GM18499 (cell line): ENCODE data around the gene SPDEF.

ENCODE experiments used
- ATAC-seq: cut with Tn5 transposase; IDR thresholded peaks from one replicate; pipeline ENCODE4 v1.9.1; 2021; ENCODE audit warnings: moderate number of reproducible peaks; ENCODE audit not compliant: insufficient read depth, unreplicated experiment

Gene SPDEF

DNA sequence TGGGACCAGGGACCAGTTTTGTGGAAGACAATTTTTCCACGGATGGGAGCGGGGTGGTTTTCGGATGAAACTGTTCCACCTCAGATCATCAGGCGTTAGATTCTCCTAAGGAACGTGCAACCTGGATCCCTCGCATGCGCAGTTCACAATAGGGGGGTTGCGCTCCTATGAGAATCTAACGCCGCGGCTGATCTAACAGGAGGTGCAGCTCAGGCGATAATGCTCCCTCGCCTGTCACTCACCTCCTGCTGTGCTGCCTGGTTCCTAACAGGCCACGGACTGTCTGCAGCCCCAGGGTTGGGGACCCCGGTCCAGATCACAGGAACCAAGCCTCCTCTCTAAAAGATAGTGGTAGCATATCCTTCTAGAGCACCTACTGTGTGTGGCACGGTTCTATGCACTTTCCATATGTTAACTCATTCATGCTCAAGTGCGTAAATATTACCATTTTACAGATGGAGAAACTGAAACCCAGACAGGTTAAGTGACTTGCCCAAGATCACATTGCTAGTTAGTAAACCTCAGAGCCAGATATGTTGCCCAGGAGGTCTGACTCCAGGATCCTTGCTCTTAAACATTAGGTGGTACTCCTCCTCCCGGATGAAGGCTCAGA lies 25.3 kb downstream of the SPDEF start:
- no peak for ATAC-seq

DNA sequence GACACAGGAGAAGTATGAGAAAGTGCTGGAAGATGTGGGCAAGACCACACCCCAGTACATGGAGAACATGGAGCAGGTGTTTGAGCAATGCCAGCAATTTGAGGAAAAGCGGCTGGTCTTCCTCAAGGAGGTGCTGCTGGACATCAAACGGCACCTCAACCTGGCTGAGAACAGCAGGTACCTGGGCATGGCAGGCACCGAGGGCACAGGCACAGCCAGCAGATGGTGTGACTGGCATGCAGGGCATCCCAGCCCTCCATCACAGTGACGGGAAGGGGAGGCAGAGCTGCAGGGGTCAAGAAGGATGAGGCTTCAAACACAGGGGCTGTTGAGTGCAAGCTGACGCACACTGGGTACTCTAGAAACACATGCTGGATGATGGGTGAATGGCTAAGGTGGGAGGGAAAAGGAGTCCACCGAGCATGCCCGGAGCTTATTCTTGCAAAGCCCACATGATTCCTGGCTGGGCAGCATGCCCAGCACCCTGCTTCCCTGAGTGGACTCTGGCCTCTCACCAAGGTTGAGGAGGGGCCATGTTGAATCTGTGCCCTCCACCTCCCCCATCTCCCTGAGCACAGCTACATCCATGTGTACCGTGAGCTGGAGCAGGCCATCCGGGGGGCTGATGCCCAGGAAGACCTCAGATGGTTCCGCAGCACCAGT lies 26.3 kb downstream of the SPDEF start:
- no peak for ATAC-seq

DNA sequence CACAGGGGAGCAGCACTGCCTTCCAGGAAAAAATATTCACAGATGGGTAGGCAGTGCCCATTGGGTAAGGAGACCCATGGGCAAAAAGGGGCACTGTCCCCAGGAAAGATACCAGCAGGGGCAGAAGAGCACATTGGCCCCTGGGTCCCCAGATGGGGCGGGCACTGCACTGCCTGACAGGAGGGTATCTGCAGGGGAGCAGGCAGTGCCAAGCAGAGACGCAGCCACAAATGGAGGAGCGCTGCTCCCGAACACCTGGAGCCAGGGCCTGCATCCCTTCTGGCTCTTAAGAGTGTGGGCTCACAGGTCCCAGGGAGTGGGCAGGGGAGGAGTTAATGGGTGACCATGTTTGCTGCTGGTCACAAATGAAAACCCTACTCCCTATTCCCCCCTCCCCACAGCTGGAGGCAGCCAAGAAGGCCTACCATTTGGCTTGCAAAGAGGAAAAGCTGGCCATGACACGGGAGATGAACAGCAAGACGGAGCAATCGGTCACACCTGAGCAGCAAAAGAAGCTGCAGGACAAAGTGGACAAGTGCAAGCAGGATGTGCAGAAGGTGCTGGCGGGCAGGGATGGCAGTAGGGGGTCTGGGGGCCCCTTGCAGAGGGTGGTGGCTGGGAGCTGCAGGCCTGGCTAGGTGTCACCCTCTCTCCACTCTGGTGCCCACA lies 27.0 kb downstream of the SPDEF start:
- ATAC-seq = no peak

DNA sequence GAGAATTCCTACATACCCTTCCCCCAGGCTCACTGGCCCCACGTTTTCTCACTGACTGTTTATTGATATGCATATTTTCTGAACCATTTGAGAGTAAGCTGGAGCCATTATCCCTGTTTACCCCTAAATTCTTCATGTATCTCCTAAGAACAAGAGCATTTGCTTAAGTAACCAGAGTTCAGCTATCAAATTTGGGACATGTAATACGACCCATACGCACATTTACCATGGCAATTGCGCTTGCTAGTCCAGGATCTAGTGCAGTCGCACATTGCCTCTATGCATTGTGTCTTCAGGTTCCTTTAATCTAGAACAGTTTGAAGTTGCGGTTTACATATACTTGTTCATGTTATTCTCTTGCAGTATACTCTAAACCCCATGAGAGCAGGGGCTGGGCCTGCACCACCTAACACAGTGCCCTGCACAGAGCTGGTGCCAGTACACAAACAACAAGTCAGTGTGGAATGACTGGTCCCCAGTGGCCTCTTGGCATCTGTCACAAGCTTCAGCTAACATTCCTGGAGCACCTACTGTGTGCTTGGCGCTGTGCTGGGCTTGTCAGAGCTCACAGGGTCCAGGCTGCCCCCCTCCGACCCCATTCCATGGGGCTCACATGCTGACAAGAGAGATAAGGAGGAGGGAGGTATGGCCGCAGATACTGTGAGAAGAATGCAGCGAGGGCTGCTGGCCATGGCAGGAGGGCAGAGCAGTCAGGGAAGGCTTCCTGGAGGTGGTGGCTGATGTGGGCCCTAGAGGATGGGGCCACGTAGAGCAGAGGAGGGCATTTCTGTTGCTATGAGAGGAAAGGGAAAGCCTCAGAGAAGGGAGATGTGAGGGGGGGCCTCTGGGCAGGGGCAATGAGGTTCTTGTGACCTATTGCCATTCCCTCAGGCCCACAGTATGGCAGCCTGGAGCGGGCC lies 28.1 kb downstream of the SPDEF start:
- no peak for ATAC-seq

GRCh38 chr6:34526992-34527728 lies 29.0 kb downstream of the SPDEF start:
- no peak for ATAC-seq

- no peak for ATAC-seq
Observed at GRCh38 chr6:34526241-34526972, 29.7 kb downstream of the SPDEF start.

- ATAC-seq = no peak
Observed at GRCh38 chr6:34525431-34526175, 30.5 kb downstream of the SPDEF start.

DNA sequence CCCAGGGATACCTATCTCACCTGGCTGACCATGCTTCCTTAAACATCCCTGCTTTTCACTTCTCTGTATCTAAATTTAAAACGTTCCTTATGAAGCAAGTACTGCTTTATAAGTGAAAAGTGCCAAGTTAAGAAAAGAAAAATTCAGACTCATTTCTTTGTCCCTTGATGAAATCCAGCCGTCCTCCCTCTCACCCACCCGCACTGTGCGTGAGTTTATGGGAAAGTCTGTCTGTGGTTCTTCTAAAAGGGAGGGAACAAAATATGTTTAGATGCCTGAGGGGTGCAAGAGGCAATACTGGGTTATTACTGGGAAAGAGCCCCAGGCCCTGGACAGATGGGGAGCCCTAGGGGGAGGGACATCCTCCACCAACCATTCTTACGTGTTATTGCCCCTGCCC lies 31.2 kb downstream of the SPDEF start:
- no peak for ATAC-seq

- ATAC-seq = no peak
Observed at GRCh38 chr6:34524499-34524898, 31.6 kb downstream of the SPDEF start.

DNA sequence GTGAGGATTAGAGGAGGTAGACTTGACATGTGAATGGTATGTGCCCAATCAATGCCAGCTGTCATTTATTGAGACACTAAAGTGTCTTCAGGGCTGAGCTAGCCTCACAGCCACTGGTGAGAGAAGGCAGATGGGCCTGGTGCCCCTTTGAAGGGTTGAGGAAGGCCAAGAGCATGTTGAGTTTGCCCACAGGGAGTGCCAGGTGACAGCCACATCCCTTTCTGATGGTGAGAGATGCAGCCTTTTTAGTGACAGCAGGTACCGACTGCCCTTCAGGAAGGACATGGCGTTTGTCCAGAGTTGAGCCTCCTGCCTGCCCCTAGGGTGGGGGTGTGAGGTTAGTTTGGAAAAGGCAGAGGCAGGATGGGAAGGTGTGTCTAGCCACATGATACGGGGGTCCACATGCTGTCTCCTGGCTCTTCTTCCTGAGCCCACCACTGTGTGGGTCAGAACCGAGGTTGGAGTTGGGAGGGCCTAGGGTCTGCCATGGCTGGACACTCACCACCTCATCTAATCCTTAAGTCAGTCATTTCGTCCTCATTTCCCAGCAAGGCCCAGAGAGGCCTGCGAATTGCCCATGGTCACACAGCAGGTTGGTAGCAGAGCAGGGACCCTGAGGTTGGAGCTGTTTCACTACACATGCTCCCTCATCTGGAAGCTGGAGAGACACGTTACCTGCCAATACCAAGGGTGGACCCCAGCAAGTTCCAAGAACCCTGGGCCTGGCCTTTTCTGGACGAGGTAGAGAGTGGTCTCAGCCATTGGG lies 32.5 kb downstream of the SPDEF start:
- no peak for ATAC-seq

- no peak for ATAC-seq
Observed at GRCh38 chr6:34522761-34523160, 33.4 kb downstream of the SPDEF start.

DNA sequence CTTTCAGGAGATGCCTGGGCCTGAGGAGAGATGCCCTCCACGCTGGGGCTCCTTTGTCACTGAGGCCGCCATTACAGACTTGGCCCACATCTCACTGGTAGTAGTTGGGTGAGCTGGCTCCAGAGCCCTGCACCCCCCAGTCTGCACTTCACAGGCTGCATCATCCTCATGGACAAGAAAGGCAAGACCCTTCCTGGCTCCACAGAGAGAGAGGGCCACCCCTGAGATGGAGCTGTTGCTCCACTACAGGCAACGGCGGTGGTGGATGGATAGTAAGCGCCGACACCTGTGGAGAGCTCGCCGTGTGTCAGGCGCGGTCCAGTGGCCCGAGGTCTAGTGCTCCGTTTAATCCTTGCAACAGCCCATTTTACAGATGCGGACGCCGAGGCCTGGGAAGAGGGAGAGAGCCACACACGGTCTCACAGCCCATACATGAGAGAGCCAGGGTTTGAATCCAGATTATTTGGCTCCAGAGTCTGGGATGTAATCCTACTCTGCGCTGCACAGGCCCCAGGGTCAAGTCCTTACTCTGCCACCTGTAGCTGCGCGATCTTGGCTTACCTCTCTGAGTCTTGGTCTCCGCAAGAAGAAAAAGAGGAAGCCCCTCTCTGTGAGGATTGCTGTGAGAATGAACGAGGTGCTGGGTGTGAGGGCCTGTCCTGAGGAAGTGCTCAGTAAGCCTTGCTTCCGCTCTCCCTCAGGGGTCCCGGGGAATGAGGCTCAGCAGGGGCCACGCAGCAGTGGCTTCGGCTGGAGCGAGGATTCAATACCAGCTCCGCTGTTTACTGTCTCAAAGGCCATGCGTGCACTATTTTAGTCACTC lies 34.5 kb downstream of the SPDEF start:
- no peak for ATAC-seq

DNA sequence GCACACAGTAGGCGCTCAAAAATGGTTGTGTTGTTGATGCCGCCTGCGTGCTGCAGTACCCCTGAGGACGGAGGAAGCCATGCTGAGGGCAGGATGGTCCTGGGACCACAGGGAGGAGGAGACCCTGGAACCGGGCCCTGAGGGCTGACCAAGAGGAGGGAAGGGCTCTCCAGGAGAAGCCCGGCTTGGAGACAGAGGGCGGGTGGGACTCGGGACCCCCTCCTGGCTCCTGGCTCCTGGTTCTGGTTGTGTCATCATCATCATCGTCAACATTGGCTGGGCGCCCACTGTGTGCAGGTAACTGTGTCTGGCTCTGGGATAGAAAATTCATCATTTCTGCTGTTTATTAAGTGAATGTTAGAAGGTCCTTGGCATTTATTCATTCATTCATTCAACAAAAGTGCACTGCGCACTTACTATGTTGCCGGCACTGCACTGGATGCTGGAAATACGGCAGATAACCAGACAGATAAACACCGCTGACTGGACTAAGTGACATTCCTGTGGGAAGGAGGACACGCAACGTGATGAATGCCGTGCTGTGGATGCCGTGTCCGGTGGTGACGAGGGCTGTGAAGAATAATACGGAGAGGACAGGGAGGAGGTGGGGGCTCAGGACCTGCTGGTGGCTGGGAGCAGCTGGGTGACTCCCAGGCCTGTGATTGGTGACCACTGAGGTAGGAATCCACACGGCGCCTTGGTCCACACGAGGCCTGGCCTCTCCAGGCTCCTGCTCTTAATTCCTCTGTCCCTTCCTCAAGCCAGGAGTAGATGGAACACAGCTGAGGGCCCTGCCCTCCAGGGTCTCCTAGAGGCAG lies 35.3 kb downstream of the SPDEF start:
- ATAC-seq = no peak

DNA sequence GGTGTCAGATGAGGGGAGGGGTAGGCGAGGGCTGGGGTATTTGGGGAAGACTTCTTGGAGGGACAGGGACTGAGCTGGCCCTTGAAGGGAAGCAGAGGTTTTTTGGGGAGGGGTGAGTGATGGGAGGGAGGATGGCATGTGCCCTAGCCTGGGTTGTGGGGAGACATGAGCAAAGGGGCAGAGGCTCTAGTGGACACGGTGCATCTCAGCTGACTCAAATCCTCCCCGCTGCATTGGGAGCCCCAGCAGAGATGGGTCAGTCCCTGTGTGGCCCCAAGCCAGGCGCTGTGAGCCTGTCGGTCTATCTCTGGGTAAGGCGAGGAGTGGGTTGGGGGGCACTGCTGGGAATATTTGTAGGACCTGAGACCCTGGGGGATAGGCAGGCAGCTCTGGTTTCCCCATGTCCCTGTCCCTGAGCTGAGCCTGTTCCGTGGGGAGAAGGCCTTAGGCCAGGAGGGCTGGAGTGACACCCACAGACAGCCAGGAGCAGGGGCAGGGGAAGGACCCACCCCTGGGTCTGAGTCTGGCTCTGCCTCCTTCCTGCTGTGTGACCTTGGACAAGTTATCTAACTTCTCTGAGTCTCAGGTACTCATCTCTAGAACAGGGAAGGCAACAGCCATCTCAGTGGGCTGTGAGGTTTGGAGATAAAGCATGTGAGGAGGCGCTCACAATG lies 36.0 kb downstream of the SPDEF start:
- ATAC-seq = no peak

GRCh38 chr6:34518669-34519365 lies 37.3 kb downstream of the SPDEF start:
- no peak for ATAC-seq
